ENCODE measurements around the gene CHIT1. TPM values are rescaled to one million over a fixed set of nuclear protein-coding genes. Genes with fewer than 3 reads are reported as not detected.

The CHIT1 gene
- total RNA-seq, 4 donors from 2014 or later, result 0.07 to 0.77 TPM; not detected in 2

DNA sequence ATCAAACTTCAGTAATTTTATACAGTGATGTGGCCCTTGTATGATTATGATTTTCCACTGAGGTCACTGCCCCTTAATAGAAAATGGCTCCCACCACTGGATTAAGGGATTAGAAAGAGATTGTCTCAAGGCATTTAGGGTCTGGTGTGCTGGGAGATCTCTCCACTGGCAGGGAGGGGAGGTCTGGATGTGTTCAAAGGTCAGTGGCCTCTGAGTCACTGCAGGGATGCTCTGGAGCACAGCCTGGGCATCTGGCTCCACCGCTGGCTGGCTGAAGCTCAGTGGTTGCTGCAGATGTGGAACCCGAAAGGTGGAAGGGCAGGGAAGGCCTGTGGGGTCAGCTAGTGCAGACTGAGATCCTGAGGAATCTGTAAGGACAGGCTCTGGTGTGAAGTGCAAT is 24.7 kb downstream of the CHIT1 start:
- Histone ChIP-seq H3K36me3 (no peaks in the 10 kb centered on the region), H3K4me1 (peaks cover 0 to 1% of the 10 kb centered on the region in 2 donors), H3K27ac (no peak overlapping the region), H3K27me3 (no peaks in the 10 kb centered on the region), H3K9me3 (no peaks in the 10 kb centered on the region), H3K4me3 (no peak overlapping the region)
- intact Hi-C loops (cut with DNase I; ENCODE audit: low total_unique reads), result no loop called here
- TF ChIP-seq, protein P1, sequence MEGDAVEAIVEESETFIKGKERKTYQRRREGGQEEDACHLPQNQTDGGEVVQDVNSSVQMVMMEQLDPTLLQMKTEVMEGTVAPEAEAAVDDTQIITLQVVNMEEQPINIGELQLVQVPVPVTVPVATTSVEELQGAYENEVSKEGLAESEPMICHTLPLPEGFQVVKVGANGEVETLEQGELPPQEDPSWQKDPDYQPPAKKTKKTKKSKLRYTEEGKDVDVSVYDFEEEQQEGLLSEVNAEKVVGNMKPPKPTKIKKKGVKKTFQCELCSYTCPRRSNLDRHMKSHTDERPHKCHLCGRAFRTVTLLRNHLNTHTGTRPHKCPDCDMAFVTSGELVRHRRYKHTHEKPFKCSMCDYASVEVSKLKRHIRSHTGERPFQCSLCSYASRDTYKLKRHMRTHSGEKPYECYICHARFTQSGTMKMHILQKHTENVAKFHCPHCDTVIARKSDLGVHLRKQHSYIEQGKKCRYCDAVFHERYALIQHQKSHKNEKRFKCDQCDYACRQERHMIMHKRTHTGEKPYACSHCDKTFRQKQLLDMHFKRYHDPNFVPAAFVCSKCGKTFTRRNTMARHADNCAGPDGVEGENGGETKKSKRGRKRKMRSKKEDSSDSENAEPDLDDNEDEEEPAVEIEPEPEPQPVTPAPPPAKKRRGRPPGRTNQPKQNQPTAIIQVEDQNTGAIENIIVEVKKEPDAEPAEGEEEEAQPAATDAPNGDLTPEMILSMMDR (IDR thresholded peaks at IDR 0.05), result no peak
- no peak for TF ChIP-seq POLR2A (IDR thresholded peaks at IDR 0.05)
- no peak for DNase-seq

DNA sequence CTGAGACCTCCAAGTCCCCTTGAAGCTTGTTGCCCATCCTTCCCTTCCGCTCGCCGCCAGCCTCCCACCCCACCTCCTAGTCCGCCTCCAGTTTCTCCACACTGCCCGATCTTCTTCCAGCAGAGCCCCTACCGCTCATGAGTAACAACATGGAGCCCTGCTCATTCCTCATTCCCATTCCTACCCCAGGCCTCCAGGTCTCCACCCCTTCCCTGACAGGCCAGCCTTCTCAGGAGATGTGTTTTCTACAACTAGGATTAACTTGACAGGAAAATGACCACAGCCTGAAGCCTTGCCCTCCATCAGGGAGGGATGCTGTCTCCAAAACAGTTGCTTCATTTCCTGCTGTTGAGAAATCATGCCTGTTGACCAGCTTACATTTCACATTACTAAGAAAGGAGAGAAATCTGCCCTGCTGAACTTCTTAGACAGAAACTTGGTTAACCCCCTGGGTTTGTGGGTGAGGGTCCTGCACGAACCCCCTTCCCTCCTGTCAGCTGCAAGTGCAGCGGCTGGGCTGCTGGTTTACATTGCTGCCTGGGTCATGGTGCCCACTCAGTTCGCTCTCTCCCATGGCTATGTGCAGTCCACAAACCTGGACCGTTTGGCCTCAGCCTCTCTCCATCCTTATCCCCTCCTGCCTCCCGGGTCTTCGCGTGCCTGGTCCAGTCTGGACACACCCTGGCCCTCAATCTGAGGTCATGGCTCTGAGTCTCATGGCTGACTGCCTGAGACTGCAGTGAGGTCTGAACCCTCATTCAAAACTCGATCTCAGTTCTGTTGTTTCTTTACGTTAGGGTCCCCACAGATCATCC is 26.8 kb downstream of the CHIT1 start:
- Histone ChIP-seq H3K4me1 (peaks cover 0 to 9% of the 10 kb centered on the region in 2 donors), H3K27ac (peak overlapping the region; percentile 64 to 70), H3K9me3 (no peaks in the 10 kb centered on the region), H3K27me3 (no peaks in the 10 kb centered on the region), H3K36me3 (no peaks in the 10 kb centered on the region), H3K4me3 (no peak overlapping the region)
- intact Hi-C loops (cut with DNase I; ENCODE audit: low total_unique reads), result no loop called here
- DNase-seq, result peak; percentile 69 to 75
- no peak for TF ChIP-seq POLR2A (IDR thresholded peaks at IDR 0.05)
- TF ChIP-seq, protein P1 (IDR thresholded peaks at IDR 0.05), result no peak

DNA sequence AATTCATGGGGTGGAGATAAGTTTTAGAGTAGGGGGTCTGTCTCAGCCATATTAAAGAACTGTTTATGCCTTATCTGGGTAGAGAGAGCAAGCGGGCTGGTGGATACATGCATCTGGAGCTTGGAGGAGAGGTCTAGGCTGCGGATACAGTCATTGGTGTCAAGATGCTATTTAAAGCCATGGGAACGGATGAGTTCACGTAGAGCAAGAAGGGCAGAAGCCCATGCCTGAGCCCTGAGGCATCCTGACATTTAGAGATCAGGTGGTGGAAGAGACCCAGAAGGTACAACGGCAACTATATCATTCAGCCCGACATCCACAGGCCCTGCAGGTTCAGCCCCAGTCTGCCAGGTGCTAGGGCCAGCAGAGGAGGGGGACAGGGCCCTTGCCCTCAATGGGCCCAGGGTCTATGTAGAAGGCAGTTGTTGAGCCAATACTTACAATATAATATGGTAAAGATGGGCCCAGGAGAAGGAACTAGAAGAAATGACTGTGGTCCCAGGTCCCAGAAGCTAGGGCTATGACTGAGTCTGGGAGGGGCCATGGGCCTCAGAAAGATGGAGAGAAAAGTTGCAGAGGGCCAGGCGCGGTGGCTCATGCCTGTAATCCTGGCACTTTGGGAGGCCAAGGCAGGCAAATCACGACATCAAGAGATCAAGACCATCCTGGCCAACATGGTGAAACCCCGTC is 27.8 kb downstream of the CHIT1 start:
- no peak for DNase-seq
- Histone ChIP-seq H3K9me3 (no peaks in the 10 kb centered on the region), H3K4me1 (peaks cover 0 to 9% of the 10 kb centered on the region in 2 donors), H3K27me3 (no peaks in the 10 kb centered on the region), H3K36me3 (no peaks in the 10 kb centered on the region), H3K27ac (peak overlapping the region; percentile 64 to 70), H3K4me3 (no peak overlapping the region)
- intact Hi-C loops (cut with DNase I; ENCODE audit: low total_unique reads), result no loop called here
- TF ChIP-seq, protein P1 (IDR thresholded peaks at IDR 0.05), result no peak
- TF ChIP-seq POLR2A (IDR thresholded peaks at IDR 0.05), result no peak

- Histone ChIP-seq H3K4me3 (no peak overlapping the region), H3K27me3 (no peaks in the 10 kb centered on the region), H3K9me3 (no peaks in the 10 kb centered on the region), H3K27ac (peak overlapping the region; percentile 57 to 70), H3K36me3 (no peaks in the 10 kb centered on the region), H3K4me1 (peaks cover 0 to 9% of the 10 kb centered on the region in 2 donors)
- TF ChIP-seq POLR2A (IDR thresholded peaks at IDR 0.05), result no peak
- TF ChIP-seq, protein P1 (IDR thresholded peaks at IDR 0.05), result no peak
- no peak for DNase-seq
- intact Hi-C loops (cut with DNase I; ENCODE audit: low total_unique reads), result no loop called here
These were observed 28.6 kb downstream of the CHIT1 start for GRCh38 chr1:203200916-203201315.

All from uterus (tissue), 4 donors.